DOHH2 (cell line): Measurements from ENCODE around the gene ZNF683.

Experiments
- H3F3A ChIP-seq: fragments of 200-600 bp; sonication (generic), shearing (Covaris generic); 2 replicates; pipeline ENCODE4 v1.6.0; 2016; ENCODE audit warnings: antibody characterized with exemption, mild to moderate bottlenecking; ENCODE audit not compliant: control insufficient read depth, insufficient read depth
- H3K27ac ChIP-seq: fragments of 200-600 bp; sonication (generic); 2 replicates; pipeline ENCODE4 v1.5.1; 2014; ENCODE audit warnings: low read depth, mild to moderate bottlenecking, low read length, moderate library complexity
- H3K27me3 ChIP-seq: fragments of 200-600 bp; sonication (generic); 2 replicates; pipeline ENCODE4 v1.6.1; 2014; ENCODE audit warnings: mild to moderate bottlenecking, low read length, mixed read lengths; ENCODE audit not compliant: control insufficient read depth
- H3K36me3 ChIP-seq: fragments of 200-600 bp; sonication (generic); 2 replicates; pipeline ENCODE4 v1.6.1; 2014; ENCODE audit warnings: mild to moderate bottlenecking, low read length, moderate library complexity, mixed read lengths; ENCODE audit not compliant: control insufficient read depth
- H3K4me1 ChIP-seq: fragments of 200-600 bp; sonication (generic); 2 replicates; pipeline ENCODE4 v1.6.1; 2014; ENCODE audit warnings: mild to moderate bottlenecking, low read length, mixed read lengths; ENCODE audit not compliant: control insufficient read depth
- H3K4me2 ChIP-seq: fragments of 200-600 bp; sonication (generic); 2 replicates; pipeline ENCODE4 v1.6.0; 2014; ENCODE audit warnings: mild to moderate bottlenecking, low read length, moderate library complexity
- H3K4me3 ChIP-seq: fragments of 200-600 bp; sonication (generic); 2 replicates; pipeline ENCODE4 v1.5.1; 2014; ENCODE audit warnings: mild to moderate bottlenecking, low read length, mixed read lengths
- H3K79me2 ChIP-seq: fragments of 200-600 bp; sonication (generic); 2 replicates; pipeline ENCODE4 v1.6.1; 2014; ENCODE audit warnings: mild to moderate bottlenecking, low read length, mixed read lengths; ENCODE audit not compliant: control insufficient read depth
- H3K9me2 ChIP-seq: fragments of 200-600 bp; sonication (generic); replicated peaks from 2 replicates; pipeline ENCODE4 v1.6.1; 2014; ENCODE audit warnings: mild to moderate bottlenecking, low read length, mixed read lengths; ENCODE audit not compliant: control insufficient read depth
- H3K9me3 ChIP-seq: fragments of 200-600 bp; sonication (generic); 2 replicates; pipeline ENCODE4 v1.6.1; 2014; ENCODE audit warnings: antibody characterized with exemption, low read length, mixed read lengths; ENCODE audit not compliant: control insufficient read depth, insufficient read depth
- H4K20me1 ChIP-seq: fragments of 200-600 bp; sonication (generic); 2 replicates; pipeline ENCODE4 v1.6.0; 2014; ENCODE audit warnings: low read depth, mild to moderate bottlenecking, antibody characterized with exemption, low read length, moderate library complexity; ENCODE audit not compliant: control insufficient read depth, insufficient read depth
- EZH2phosphoT487 ChIP-seq: fragments of 200-600 bp; sonication (generic); IDR thresholded peaks from 2 replicates; pipeline ENCODE4 v1.6.1; 2017; ENCODE audit warnings: borderline replicate concordance, mild to moderate bottlenecking, antibody characterized with exemption, low read length, moderate library complexity, mixed read lengths
- TF ChIP-seq, protein P1 (sequence below): fragments of 200-600 bp; sonication (generic); IDR thresholded peaks from one replicate; pipeline ENCODE4 v1.5.1; 2014; ENCODE audit warnings: antibody characterized with exemption, mild to moderate bottlenecking, low read depth, low read length; ENCODE audit not compliant: poor library complexity, severe bottlenecking

Gene ZNF683

DNA sequence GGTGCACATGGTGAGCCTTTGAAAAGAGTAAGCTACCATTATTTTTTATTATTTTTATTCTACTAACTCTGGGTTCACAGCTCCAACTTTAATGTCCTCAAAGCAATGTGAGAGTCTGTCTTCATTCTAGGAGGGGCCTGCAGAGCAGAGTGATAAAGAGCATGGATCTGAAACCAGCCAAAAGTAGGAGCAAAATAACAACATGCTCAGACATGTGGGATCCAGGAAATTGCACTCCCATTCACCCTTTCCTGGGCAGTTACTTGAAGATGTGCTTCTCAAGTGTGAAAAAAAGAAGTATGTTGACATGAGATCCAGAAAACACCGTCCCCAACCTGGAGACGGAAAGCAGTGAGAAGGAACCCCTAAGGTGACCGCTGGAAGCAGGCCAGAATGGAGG, 29.3 kb upstream of the ZNF683 start:
- no peaks in the 10 kb centered on the region for H3F3A ChIP-seq
- peaks cover 23% of the 10 kb centered on the region for H3K27me3 ChIP-seq
- TF ChIP-seq EZH2phosphoT487, result no peak
- TF ChIP-seq, protein P1, sequence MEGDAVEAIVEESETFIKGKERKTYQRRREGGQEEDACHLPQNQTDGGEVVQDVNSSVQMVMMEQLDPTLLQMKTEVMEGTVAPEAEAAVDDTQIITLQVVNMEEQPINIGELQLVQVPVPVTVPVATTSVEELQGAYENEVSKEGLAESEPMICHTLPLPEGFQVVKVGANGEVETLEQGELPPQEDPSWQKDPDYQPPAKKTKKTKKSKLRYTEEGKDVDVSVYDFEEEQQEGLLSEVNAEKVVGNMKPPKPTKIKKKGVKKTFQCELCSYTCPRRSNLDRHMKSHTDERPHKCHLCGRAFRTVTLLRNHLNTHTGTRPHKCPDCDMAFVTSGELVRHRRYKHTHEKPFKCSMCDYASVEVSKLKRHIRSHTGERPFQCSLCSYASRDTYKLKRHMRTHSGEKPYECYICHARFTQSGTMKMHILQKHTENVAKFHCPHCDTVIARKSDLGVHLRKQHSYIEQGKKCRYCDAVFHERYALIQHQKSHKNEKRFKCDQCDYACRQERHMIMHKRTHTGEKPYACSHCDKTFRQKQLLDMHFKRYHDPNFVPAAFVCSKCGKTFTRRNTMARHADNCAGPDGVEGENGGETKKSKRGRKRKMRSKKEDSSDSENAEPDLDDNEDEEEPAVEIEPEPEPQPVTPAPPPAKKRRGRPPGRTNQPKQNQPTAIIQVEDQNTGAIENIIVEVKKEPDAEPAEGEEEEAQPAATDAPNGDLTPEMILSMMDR, result no peak

DNA sequence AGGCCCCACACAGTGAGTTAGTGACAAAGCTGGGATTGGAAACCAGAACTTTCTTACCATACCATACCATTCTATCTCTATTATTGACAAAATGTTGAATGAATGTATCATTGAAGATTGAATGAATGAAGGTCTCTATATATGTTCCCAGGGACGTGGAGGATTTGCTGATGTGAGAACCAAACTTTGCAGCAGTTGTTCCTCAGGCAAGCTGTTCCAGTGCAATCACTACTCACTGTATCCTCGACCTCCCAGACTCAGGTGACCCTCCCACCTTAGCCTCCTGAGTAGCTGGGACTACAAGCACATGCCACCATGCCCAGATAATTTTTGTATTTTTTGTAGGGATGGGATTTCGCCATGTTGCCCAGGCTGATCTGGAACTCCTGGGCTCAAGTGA, 26.5 kb upstream of the ZNF683 start:
- H3K27ac ChIP-seq, result no peak overlapping the region
- no peaks in the 10 kb centered on the region for H3K4me1 ChIP-seq
- no peak for TF ChIP-seq EZH2phosphoT487
- TF ChIP-seq, protein P1, result no peak
- no peaks in the 10 kb centered on the region for H3K79me2 ChIP-seq
- H3K9me2 ChIP-seq, result no peaks in the 10 kb centered on the region
- H3K27me3 ChIP-seq, result peaks cover 11% of the 10 kb centered on the region
- no peaks in the 10 kb centered on the region for H4K20me1 ChIP-seq
- H3K36me3 ChIP-seq, result no peaks in the 10 kb centered on the region
- H3K4me2 ChIP-seq, result no peak overlapping the region
- H3K9me3 ChIP-seq, result no peaks in the 10 kb centered on the region
- H3F3A ChIP-seq, result no peaks in the 10 kb centered on the region
- H3K4me3 ChIP-seq, result no peak overlapping the region

More for the DNA sequence above, 29.3 kb upstream of the ZNF683 start:
- no peak overlapping the region for H3K4me3 ChIP-seq
- no peaks in the 10 kb centered on the region for H3K9me2 ChIP-seq
- H3K27ac ChIP-seq, result no peak overlapping the region
- H3K4me2 ChIP-seq, result no peak overlapping the region
- H3K9me3 ChIP-seq, result no peaks in the 10 kb centered on the region
- no peaks in the 10 kb centered on the region for H3K4me1 ChIP-seq
- no peaks in the 10 kb centered on the region for H3K79me2 ChIP-seq
- no peaks in the 10 kb centered on the region for H3K36me3 ChIP-seq
- no peaks in the 10 kb centered on the region for H4K20me1 ChIP-seq

DNA sequence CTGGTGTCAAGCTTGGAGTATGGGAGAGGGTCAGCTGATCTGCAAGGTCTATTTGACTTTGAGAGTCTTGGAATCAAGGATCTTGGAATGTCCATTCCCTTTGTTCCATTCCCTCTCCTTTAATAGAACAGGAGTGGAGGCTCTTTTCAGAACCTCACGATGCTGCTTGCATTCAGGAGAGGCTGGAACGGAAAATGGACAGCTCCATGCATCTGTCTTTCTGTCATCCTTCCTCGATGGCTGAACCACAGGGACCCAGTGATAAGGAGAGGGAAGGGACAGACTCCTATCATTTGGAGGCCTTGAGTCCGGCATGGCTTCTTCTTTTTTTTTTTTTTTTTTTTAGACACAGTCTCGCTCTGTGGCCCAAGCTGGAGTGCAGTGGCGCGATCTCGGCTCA, 23.2 kb upstream of the ZNF683 start:
- no peaks in the 10 kb centered on the region for H3K4me1 ChIP-seq
- H3K36me3 ChIP-seq, result no peaks in the 10 kb centered on the region
- H4K20me1 ChIP-seq, result no peaks in the 10 kb centered on the region
- no peak overlapping the region for H3K27ac ChIP-seq
- H3K4me3 ChIP-seq, result no peak overlapping the region
- H3K27me3 ChIP-seq, result peaks cover 4% of the 10 kb centered on the region; the same call in 1 of the 2 replicates
- no peak overlapping the region for H3K4me2 ChIP-seq
- no peaks in the 10 kb centered on the region for H3K79me2 ChIP-seq
- H3K9me3 ChIP-seq, result no peaks in the 10 kb centered on the region
- no peaks in the 10 kb centered on the region for H3F3A ChIP-seq
- no peaks in the 10 kb centered on the region for H3K9me2 ChIP-seq
- TF ChIP-seq, protein P1, result no peak
- no peak for TF ChIP-seq EZH2phosphoT487
